Mucosa of rectum (tissue), 2 donors: ENCODE measurements around the gene GSAP.
"Not testable (repeated sequence)": the region's sequence is repeated elsewhere in the genome, so short reads cannot be mapped to it uniquely, and the experiment has no call there.

Source experiments
- H3K27ac ChIP-seq, 2 donors: one replicate each; pipeline ENCODE4 v1.7.0; 2013; ENCODE audit warnings: inconsistent platforms in 2 of 2, low read depth in 2 of 2, low read length in 2 of 2
- H3K27me3 ChIP-seq, 2 donors: one replicate each; pipeline ENCODE4 v1.7.0; 2013; ENCODE audit warnings: low read length in 2 of 2; ENCODE audit not compliant: control insufficient read depth in 2 of 2, insufficient read depth in 2 of 2
- H3K36me3 ChIP-seq, 2 donors: one replicate each; pipeline ENCODE4 v1.7.0; 2013; ENCODE audit warnings: low read length in 2 of 2; ENCODE audit not compliant: control insufficient read depth in 2 of 2, insufficient read depth in 2 of 2
- H3K4me1 ChIP-seq, 2 donors: one replicate each; pipeline ENCODE4 v1.7.0; 2013; ENCODE audit warnings: low read length in 2 of 2, mild to moderate bottlenecking in 1 of 2; ENCODE audit not compliant: control insufficient read depth in 2 of 2, insufficient read depth in 2 of 2
- H3K4me3 ChIP-seq, 2 donors: one replicate each; pipeline ENCODE4 v1.7.0; 2013; ENCODE audit warnings: low read length in 2 of 2
- H3K9ac ChIP-seq, 2 donors: one replicate each; pipeline ENCODE4 v1.7.0; 2013; ENCODE audit warnings: low read length in 2 of 2, low read depth in 1 of 2, mild to moderate bottlenecking in 1 of 2
- H3K9me3 ChIP-seq, 2 donors: one replicate each; pipeline ENCODE4 v1.7.0; 2013; ENCODE audit warnings: low read length in 2 of 2; ENCODE audit not compliant: control insufficient read depth in 2 of 2
- donor health status: healthy.
- donor health status: Normal muscosa, but diverticular disease.

The GSAP gene

GRCh38 chr7:77281780-77282478 lies 134.2 kb downstream of the GSAP start:
- H3K27ac ChIP-seq: no peak overlapping the region

GRCh38 chr7:77276120-77276519 lies 140.0 kb downstream of the GSAP start:
- H3K27ac ChIP-seq: no peak overlapping the region
- H3K27me3 ChIP-seq: no peaks in the 10 kb centered on the region
- peaks cover 0 to 4% of the 10 kb centered on the region in 2 donors for H3K36me3 ChIP-seq
- no peaks in the 10 kb centered on the region for H3K9me3 ChIP-seq
- no peaks in the 10 kb centered on the region for H3K4me1 ChIP-seq
- H3K4me3 ChIP-seq: no peak overlapping the region
- no peak overlapping the region for H3K9ac ChIP-seq

More at GRCh38 chr7:77281780-77282478, 134.2 kb downstream of the GSAP start:
- Histone ChIP-seq H3K36me3 (peaks cover 0 to 4% of the 10 kb centered on the region in 2 donors), H3K27me3 (no peaks in the 10 kb centered on the region), H3K4me1 (no peaks in the 10 kb centered on the region), H3K4me3 (no peak overlapping the region), H3K9me3 (no peaks in the 10 kb centered on the region), H3K9ac (no peak overlapping the region)

- not testable (repeated sequence) for H3K27ac ChIP-seq, H3K27me3 ChIP-seq, H3K4me3 ChIP-seq
These were observed 140.5 kb downstream of the GSAP start for GRCh38 chr7:77275663-77276062.

GRCh38 chr7:77271766-77272165 lies 144.4 kb downstream of the GSAP start:
- Histone ChIP-seq H3K27me3 (no peaks in the 10 kb centered on the region), H3K4me3 (no peak overlapping the region), H3K36me3 (no peaks in the 10 kb centered on the region), H3K9me3 (no peaks in the 10 kb centered on the region), H3K4me1 (no peaks in the 10 kb centered on the region), H3K27ac (no peak overlapping the region), H3K9ac (no peak overlapping the region)

More at GRCh38 chr7:77275663-77276062, 140.5 kb downstream of the GSAP start:
- not testable (repeated sequence) for H3K9me3 ChIP-seq, H3K9ac ChIP-seq, H3K36me3 ChIP-seq, H3K4me1 ChIP-seq

- no peaks in the 10 kb centered on the region for H3K27me3 ChIP-seq
- H3K9me3 ChIP-seq: no peaks in the 10 kb centered on the region
- no peaks in the 10 kb centered on the region for H3K4me1 ChIP-seq
- H3K36me3 ChIP-seq: no peaks in the 10 kb centered on the region
- peak overlapping the region in 1 of 2 donors; percentile 26 for H3K4me3 ChIP-seq
- peak overlapping the region; percentile 23 to 29 for H3K27ac ChIP-seq
- no peak overlapping the region for H3K9ac ChIP-seq
These were observed 146.1 kb downstream of the GSAP start for GRCh38 chr7:77270094-77270480.

- H3K9ac ChIP-seq: no peak overlapping the region
- H3K4me3 ChIP-seq: peak overlapping the region in 1 of 2 donors; percentile 26
- no peaks in the 10 kb centered on the region for H3K27me3 ChIP-seq
- H3K9me3 ChIP-seq: no peaks in the 10 kb centered on the region
- H3K27ac ChIP-seq: peak overlapping the region; percentile 23 to 50
- no peaks in the 10 kb centered on the region for H3K4me1 ChIP-seq
- no peaks in the 10 kb centered on the region for H3K36me3 ChIP-seq
These were observed 146.6 kb downstream of the GSAP start for GRCh38 chr7:77269360-77270093.

- H3K9ac ChIP-seq: no peak overlapping the region
- H3K27me3 ChIP-seq: no peaks in the 10 kb centered on the region
- H3K36me3 ChIP-seq: no peaks in the 10 kb centered on the region
- no peak overlapping the region for H3K4me3 ChIP-seq
- H3K27ac ChIP-seq: no peak overlapping the region
- H3K4me1 ChIP-seq: no peaks in the 10 kb centered on the region
- H3K9me3 ChIP-seq: no peaks in the 10 kb centered on the region
These were observed 149.8 kb downstream of the GSAP start for GRCh38 chr7:77266291-77266794.

- H3K4me3 ChIP-seq: no peak overlapping the region
- H3K27ac ChIP-seq: no peak overlapping the region
- no peaks in the 10 kb centered on the region for H3K27me3 ChIP-seq
- H3K4me1 ChIP-seq: no peaks in the 10 kb centered on the region
- H3K9me3 ChIP-seq: no peaks in the 10 kb centered on the region
- no peaks in the 10 kb centered on the region for H3K36me3 ChIP-seq
- H3K9ac ChIP-seq: no peak overlapping the region
These were observed 150.5 kb downstream of the GSAP start for GRCh38 chr7:77265666-77266065.

- H3K36me3 ChIP-seq: no peaks in the 10 kb centered on the region
- H3K27ac ChIP-seq: no peak overlapping the region
- no peak overlapping the region for H3K4me3 ChIP-seq
- H3K4me1 ChIP-seq: no peaks in the 10 kb centered on the region
- no peaks in the 10 kb centered on the region for H3K27me3 ChIP-seq
- H3K9me3 ChIP-seq: no peaks in the 10 kb centered on the region
- no peak overlapping the region for H3K9ac ChIP-seq
These were observed 153.8 kb downstream of the GSAP start for GRCh38 chr7:77262316-77262715.
